Stimulated activated CD4-positive, alpha-beta T cell treated with anti-CD3 and anti-CD28 coated beads, TNF-alpha, amount 100 ng/mL, for 1 hour (primary cell): Measurements from ENCODE around the gene CDH4.
"Not testable (repeated sequence)": the region's sequence is repeated elsewhere in the genome, so short reads cannot be mapped to it uniquely, and the experiment has no call there.

Source experiments
- DNase-seq, 3 donors: peaks; one replicate each; pipeline ENCODE4 v3.0.0-alpha.2; 2020; ENCODE audit warnings: low read depth in 3 of 3, low spot score in 1 of 3

CDH4 gene

DNA sequence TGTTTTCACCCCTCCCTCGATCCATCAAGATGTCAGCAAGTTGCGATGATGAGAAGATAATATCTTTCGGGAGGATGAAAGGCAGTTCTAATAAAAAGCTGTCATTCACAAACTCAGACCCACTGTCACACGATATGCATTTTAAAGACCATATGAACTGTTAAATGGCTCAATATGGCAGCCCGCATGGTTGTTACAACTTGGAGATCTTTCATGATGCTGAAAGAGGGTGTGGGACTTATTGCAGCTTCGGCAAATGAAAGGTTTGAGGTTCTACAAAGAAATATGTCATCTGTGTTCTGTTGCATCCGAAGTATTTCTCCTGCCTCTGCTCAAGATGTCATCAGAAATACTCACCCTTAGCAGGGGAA is 128.5 kb downstream of the CDH4 start:
- DNase-seq: no peak

DNA sequence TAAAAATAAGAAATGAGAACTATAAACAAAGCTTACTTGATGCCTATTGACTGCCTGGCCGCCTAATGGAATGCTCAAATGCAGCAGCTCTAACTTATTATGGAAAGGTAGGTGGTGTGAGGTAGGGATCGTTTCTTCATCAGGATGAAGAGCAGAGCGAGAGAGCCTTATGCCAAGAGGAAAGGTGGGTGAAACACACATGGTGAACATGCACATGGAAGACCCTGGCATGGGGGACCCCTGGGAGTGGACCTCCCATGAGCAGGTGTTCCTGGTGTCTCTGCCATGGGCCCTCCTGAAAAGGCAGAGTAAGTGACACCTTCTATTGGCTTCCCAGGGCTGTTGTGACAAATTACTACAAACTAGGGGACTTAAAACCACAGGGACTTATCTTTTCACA is 130.1 kb downstream of the CDH4 start:
- no peak for DNase-seq

DNA sequence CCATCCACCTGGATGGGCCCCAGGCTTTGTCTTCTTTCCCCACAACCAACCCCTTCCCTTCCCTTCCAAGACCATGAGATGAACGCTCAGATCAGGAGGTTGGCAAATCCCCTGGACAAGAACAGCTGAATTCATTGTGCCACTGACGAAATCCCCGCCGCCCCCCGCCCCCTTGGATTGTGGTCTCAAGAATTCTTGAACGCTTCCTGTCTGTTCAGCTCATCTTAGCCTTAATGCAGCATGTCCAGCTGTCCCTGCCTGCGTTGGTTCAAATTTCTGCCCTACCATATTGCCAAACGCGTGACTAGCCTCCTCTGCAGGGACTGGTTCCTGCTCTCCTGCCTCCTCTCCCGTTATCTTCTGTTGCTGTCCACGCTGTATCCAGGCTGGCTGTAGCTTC is 133.2 kb downstream of the CDH4 start:
- DNase-seq: no peak

DNA sequence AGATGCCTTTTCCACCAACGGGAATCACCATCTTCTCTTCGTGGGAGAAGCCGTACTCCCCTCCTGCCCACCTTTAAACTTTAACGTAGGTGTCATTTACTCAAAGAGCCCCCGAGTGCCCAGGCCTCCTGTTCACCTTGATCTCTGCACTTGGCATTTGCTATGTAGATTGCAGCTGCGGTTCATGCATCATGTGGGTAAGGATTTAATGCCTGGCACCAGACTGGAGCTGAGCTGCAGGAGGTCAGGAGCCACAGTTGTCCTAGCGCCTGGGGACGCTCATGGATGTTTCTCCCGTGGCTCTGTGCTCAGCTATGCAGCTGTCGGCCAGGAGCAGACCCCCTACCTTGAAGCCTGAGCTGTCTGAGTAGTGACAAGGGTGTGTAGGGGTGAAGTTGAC is 133.7 kb downstream of the CDH4 start:
- no peak for DNase-seq

DNA sequence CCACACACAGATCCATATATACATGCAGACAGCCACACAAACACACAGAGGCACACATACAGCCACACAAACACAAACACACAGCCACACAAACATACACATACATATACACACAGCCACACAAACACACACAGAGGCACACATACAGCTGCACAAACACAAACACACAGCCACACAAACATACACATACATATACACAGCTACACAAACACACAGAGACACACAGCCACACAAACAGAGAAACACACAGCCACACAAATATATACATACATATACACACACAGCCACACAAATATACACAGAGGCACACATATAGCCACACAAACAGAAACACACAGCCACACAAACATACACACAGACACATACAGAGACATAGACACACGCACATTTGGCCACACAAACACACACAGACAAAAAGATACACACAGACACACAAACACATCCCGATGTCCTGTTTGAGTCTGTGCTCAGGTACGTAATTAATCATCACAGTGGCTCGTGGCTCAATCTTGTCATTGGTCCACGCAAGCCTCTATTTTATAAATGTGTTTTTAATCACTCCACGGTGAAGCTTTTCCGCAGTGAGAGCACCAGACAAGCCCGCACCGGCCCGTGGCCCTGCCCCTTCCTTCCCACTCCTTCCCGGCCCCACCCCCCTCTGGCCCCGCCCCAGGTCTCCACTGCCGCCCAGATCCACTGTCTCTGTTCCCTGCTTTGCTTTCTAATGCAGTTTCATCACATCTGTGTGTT is 135.3 kb downstream of the CDH4 start:
- no peak for DNase-seq

DNA sequence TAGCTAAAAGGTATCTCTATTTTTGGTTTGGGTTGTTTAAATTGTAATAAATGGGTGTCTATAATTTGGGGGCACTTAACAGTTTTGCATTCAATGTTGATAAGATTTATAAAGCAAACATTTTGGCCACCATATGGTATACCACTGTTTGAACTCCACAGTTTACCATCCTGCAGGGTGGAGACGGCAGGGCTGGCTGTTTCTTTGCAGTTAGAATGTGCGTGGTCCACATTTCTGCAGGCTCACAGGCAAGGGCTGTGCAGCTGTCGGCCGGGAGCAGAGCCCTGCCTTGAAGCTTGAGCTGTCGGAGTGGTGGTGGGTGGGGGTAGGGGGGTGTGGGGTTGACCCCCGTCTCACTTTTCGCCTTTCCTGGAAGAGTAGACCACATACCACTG is 135.9 kb downstream of the CDH4 start:
- DNase-seq: no peak

DNA sequence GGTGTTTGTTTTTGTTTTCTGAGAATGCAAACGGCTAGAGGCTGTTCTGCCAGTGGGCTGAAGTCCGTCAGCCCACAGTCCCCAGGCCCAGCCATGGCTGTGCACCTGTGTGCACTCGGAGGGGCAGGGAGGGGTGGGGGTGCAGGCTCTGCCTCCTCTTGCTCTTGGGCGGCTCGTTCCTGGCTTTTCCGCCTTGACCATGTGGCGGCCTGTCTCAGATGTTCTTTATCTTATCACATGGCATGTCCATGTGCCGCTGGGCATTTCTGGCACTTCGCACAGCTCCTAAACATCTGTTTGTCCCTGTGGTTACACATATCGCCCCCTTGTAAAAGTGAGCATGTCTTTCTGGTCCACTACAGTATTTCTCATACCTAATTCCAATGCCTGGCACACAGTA is 137.0 kb downstream of the CDH4 start:
- DNase-seq: no peak

DNA sequence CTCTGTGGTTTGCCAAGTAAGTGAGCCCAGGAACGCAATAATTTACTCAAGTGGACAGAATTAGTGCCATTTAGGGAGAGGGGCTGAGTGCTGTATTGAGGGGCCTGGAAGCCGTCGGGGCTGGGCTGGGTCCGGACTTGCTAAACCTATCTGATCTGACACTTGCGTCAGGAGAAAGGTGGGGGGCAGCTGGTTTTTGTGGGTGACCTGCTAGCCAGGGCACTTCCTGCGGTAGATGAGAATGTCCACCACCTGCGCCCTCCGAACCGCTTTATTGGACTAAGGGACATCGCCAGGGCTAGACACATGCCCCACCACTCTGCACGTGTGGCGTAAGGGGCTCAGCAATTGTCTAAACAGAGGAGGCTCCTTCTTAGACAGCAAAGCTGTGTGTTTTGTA is 139.1 kb downstream of the CDH4 start:
- no peak for DNase-seq

DNA sequence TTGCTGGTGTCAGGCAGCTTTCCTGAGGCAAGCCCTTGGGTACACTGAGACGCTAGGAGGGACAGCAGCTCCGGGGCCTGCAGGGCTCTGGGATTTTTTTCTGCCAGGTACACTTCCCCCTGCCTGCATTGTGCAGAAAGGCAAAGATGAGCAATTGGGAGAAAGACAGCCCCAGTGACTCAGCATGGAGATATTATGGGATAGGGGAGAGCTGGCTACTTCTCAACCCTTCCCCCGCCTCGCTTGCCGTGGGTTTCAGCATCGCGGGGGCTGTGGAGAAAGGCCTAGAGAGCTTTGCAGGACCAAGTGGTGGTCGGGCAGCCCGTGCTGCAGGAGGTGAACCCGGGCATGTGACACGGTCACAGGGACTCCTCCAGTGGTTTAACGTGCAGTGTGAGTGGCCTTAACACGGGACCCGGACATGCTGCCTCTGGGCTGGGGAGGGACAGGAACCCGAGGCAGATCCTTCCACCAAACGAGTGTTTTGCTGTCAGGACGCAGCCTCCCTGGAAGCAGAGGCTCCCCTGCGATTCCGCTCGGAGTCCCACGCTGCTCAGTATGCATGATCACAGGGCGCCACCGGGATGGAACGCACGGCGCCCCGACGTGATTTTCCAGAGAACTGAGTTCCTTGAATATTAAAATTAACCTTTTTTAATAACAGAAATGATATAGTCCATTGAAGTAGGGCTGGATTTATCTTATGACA is 139.9 kb downstream of the CDH4 start:
- DNase-seq: no peak

DNA sequence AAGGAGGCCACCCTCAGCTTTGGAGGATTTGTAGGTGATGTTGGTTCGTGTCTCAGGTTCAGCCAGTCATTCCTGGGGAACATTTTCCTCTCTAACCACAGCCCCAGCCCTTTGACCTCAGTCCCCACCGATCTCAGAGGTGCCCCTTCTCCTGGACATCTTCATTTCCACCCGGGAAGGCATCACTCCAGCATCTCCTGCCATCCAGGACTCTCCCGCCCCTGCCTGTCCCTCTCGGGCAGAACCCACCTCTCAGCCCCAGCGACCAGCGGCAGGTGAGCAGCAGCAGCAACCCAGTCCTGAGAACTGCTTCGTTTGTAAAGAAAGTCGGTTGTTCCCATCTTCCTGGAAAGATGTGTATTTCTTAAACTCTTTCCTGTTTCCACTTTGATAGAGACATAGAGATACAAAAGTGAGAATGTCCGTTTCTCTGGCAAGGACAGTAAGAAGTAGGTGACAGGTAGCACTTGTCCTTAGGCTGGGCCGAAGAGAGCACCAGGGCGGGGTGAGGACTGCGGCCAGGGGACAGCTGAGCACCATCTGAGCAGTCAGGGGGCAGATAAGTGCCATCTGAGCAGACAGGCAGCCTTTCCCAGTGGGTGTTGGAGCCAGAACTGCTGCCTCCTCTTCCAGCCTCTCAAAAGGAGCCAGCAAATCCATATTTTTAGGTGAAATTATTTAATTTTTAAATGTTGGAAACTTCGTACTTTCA is 142.2 kb downstream of the CDH4 start:
- no peak for DNase-seq

DNA sequence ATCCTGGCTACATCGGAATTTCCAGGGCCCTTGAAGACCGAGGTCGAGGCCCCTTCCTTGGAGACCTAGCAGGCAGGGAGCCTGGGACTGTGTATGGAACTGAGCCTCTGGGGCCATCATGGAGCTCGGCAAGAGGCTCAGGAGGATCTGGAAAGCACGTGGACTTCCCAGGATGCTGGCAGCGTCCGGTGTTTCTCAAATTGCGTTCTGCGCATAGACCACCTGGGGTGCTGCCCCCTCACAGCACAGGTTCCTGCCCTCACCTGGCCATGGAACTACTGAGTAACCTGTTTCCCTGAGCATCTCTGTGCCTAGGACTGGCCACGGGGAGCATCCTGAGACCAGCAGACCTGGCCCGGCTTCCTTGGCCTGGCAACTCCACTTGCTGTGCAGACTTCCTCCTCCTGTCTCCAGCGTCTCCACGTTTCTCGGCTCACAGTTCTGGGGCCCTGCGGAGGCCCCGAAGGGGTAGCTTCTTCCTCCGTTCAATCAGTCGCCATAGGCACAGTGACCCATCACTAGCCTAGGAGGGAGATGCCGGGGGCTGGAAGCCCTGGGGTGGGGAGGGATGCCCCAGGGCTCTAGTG is 144.3 kb downstream of the CDH4 start:
- DNase-seq: no peak

DNA sequence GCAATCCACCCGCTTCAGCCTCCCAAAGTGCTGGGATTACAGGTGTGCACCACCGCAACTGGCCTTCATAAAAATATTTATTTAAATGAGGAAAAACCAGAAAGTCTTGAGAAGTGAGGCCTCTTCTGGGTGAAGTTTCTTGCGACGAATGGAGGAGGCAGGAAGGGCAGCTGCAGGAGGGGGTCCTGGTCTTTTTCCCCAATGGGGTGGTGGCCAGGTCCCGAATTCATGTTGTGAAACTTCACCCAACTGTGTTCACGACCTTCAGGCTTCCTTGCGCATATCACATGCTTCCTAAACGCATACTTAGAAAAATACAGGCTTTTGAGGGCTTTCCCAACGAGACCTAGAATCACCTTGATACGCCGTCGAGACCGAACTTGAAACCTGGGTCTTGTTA is 145.1 kb downstream of the CDH4 start:
- no peak for DNase-seq

DNA sequence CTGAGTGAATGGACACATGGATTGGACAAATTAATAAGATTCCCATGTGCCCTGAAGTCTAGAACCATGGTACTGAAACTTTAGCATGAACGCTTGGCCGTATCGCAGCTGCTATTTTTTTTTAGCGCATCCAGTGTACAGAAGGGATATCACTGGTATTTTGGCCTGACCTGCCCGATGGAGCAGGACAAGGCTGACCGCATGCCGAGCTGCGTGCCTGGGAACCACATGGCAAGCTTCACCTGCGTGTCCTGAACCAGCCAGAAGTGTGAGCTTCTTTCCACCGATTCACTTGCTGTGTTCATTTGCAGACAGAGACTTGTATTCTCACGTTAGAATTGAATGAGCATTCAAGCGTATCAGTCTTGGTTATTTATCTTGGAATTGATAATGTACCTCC is 145.7 kb downstream of the CDH4 start:
- no peak for DNase-seq

DNA sequence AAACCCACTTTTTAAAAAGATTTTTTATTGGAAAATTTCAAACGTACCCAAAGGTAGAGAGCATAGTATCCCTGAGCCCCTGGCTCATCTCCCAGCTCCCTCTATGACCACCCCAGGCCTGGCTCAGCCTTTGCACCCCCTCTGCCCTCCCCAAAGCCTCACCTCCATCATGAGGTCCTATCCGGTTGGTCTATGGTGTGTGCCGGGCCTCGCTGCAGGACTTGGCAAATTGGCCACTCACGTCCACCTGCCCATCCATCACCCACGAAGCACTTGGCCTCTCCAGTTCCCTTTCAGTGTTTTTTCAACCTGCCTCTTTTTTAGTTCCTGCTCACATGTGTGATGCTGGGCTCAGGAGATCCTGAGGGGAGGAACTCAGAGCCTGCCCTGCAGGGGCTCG is 147.4 kb downstream of the CDH4 start:
- no peak for DNase-seq

DNA sequence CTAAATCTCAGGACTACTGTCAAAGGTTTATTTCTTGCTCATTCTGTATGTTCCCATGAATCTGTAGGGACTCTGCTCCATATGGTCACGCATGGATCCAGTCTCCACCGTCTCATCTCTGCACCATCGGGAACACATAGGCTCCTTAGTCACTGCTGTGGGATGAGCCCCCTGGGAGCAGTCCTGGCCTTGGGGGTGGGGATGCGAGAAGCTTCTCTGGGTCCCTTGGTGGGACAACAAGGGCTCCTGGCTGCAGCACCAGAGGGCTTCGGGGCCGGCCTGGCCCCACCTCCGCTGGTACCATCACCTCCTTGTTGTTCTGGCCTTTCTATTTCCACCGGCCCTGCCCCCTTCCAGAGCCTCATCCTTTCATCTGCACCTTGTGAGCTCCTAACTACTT is 148.4 kb downstream of the CDH4 start:
- no peak for DNase-seq

DNA sequence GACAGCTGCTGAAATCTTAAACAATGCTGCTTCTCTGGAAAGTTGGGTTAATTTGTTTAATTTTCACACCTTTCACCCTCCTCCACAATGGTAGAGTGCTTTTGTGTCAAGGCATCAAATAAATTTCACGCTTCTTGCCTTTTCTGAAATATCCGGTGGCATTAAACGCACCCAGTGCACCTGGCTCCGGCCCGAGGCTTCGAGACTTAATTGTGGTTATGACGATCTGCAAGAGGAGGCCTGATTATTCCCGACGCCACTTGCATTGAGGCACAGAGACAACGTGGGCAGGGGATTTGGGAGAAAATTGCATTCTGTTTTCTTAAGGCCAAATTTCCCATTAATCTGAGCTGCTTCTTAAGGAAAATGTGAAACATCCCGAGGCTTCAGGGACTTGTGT is 152.2 kb downstream of the CDH4 start:
- DNase-seq: no peak

DNA sequence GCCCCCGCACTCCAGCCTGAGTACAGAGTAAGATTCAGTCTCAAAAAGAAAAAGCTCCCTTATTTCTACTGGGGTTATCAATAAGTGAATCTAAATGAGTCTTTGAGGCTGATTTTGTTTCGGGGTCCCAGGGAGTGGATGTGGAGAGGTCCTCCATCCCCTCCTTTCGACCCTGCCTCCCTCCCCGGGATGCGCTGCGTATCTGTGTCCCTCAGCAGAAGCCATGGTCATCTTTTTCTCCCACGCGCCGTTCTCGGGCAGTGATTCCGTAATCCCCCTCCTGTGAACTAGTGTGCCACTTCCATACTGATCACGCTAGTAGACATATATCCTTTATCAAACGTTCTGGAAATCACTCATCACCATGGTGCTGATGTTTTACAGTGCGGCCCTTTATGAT is 152.9 kb downstream of the CDH4 start:
- DNase-seq: no peak

DNA sequence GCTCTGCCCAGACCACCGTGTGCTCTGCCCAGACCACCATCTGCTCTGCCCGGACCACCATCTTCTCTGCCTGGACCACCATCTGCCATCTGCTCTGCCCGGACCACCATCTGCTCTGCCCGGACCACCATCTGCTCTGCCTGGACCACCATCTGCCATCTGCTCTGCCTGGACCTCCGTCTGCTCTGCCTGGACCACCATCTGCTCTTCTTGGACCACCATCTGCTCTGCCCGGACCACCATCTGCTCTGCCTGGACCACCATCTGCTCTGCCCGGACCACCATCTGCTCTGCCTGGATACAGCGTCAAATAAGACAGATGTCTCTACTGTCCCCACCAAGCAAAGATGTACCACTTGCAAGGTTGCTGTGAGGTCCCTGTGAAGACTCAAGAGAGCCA is 154.7 kb downstream of the CDH4 start:
- not testable (repeated sequence) for DNase-seq

DNA sequence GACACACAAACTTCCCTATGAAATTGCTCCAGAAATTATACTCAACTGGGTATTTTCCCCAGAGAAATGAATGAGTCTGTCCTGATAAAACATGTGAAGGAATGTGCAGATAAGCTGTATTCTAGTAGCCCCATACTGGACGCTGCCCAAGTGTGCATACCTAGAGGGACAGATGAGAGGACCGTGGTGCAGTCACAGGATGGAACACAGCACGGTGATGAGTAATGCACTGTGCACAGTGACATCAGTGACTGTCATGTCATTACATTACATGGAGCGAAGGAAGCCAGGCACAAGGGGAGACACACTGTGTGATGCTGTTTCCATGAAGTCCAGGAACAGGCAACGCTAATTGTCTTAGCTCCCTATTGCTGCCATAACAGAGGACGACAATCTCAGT is 155.5 kb downstream of the CDH4 start:
- DNase-seq: no peak

DNA sequence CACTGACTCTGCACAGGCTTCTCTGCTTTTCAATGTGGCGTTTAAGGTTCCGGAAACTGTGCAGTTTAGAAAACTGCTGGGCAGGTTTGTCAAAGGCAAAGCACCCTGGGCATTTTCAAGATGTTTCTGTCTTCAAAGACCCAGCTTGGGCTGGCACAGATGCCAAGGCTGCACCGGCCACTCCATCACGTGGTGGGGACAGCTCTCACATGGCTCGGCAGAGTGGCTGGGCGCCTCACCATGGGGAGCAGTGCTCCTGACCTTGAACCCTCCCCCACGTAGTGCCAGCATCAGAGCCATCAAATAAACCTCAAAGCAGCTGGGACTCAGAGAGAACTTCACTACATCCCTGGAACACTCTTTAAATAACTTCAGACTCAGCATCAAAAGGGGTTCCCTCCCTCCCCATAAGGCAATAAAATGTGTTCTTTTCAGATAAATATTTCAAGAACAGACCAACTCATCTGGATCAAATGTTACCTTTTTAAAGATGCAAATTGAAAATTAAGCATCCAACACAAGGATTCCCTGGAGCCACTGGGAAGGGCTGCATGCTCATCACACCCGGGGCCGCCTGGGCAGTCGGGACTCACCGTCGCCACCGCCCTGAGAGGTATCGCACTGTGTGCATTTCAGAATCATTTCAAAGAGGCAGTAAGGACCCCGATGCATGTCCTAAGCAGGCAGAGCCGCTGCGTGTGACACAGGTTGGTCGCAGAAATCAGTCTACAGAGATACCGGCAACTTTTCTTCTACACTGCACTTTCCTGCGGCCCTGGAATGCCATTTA is 157.1 kb downstream of the CDH4 start:
- no peak for DNase-seq

DNA sequence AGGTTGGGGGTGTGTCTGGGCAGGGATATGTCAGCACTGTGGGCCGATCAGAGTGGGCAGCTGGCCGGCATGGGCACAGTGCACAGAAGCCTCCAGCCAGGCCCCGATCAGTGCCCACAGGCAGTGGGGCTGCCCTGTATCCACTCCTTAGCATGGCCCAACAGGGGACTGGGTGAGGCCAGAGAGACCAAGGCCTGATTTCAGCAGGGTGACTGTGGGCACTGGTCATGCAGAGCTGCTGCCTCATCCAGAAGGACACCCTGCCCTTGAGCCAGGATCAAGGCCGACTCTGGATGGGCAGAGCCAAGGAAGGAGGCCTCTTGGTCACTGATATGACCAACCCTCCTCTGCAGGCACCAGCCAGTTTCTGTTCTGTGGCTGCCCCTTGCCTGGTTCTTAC is 159.7 kb downstream of the CDH4 start:
- no peak for DNase-seq
